Activated CD4-positive, alpha-beta T cell treated with anti-CD3 and anti-CD28 coated beads for 1 hour (primary cell): Measurements from ENCODE around the gene KLHL35.

Experiments
- DNase-seq: peaks from one replicate; pipeline ENCODE4 v3.0.0-alpha.2; 2020

Gene KLHL35

GRCh38 chr11:75432911-75433321 is at the start of gene KLHL35:
TSS of gene KLHL35 (minus strand) at chr11:75433203. CDS start at chr11:75430629, 2,574 bp downstream.
- no peak for DNase-seq

- no peak for DNase-seq
Measured at GRCh38 chr11:75481922-75482606, 49.1 kb upstream of the KLHL35 start.

GRCh38 chr11:75481223-75481921 is 48.4 kb upstream of the KLHL35 start:
- no peak for DNase-seq

GRCh38 chr11:75480185-75481175 is 47.5 kb upstream of the KLHL35 start:
- no peak for DNase-seq

GRCh38 chr11:75479597-75480145 is 46.7 kb upstream of the KLHL35 start:
- DNase-seq = no peak

- DNase-seq = no peak
Measured at GRCh38 chr11:75478783-75479596, 46.0 kb upstream of the KLHL35 start.

- DNase-seq = no peak
Measured at GRCh38 chr11:75477614-75477935, 44.6 kb upstream of the KLHL35 start.

GRCh38 chr11:75476739-75477613 is 44.0 kb upstream of the KLHL35 start:
- no peak for DNase-seq

- no peak for DNase-seq
Measured at GRCh38 chr11:75475767-75476650, 43.0 kb upstream of the KLHL35 start.

GRCh38 chr11:75474878-75475766 is 42.1 kb upstream of the KLHL35 start:
- DNase-seq = peak; percentile 17

- no peak for DNase-seq
Measured at GRCh38 chr11:75474240-75474639, 41.2 kb upstream of the KLHL35 start.

GRCh38 chr11:75473684-75474083 is 40.7 kb upstream of the KLHL35 start:
- DNase-seq = no peak

GRCh38 chr11:75472081-75472732 is 39.2 kb upstream of the KLHL35 start:
- DNase-seq = no peak

- DNase-seq = no peak
Measured at GRCh38 chr11:75471176-75471973, 38.4 kb upstream of the KLHL35 start.

- no peak for DNase-seq
Measured at GRCh38 chr11:75470476-75471080, 37.6 kb upstream of the KLHL35 start.

GRCh38 chr11:75469785-75470405 is 36.9 kb upstream of the KLHL35 start:
- DNase-seq = no peak
